ENCODE results near the gene CNKSR2.
A peak's percentile ranks its signal among the peaks of the same experiment; 100 is the strongest.

The CNKSR2 gene

GRCh38 chrX:21374163-21374993 is at the start of gene CNKSR2:
Gene CNKSR2 (plus strand): TSS chrX:21374418. CDS start chrX:21374898, 480 bp downstream.
- TF ChIP-seq CTCF (IDR thresholded peaks at IDR 0.05; ENCODE audit: control insufficient read depth, insufficient read depth, low read depth, low read length, missing control alignments) = no peak
- no peak for DNase-seq (ENCODE audit: low read depth)
- H3K4me3 ChIP-seq (ENCODE audit: control insufficient read depth, low read depth, low read length) = peak within 1 kb of the TSS; percentile 10

- DNase-seq (ENCODE audit: low read depth) = no peak
- no peak overlapping the region for H3K4me3 ChIP-seq (ENCODE audit: control insufficient read depth, low read depth, low read length)
- no peak for TF ChIP-seq CTCF (IDR thresholded peaks at IDR 0.05; ENCODE audit: control insufficient read depth, insufficient read depth, low read depth, low read length, missing control alignments)
These were observed 19.5 kb upstream of the CNKSR2 start for GRCh38 chrX:21354725-21355124.

DNA sequence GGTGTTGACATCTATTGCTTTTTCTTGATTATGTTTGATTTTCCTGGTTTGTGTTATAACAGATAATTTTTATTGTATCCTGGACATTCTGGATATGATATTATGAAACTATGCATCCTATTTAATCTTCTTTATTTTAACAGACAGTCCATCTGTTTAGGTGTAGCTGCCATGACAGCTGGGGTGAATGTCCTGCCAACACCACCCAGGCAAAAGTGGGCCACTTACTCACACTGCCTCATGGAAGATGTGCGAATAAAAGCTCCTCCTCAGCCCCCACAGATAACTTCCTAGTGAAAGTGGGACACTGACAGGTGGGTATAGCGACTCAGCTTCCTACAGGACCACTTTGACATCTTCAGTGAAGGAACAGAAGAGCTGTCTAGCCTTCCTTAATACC is 18.4 kb upstream of the CNKSR2 start:
- no peak for TF ChIP-seq CTCF (IDR thresholded peaks at IDR 0.05; ENCODE audit: control insufficient read depth, insufficient read depth, low read depth, low read length, missing control alignments)
- DNase-seq (ENCODE audit: low read depth) = no peak
- no peak overlapping the region for H3K4me3 ChIP-seq (ENCODE audit: control insufficient read depth, low read depth, low read length)

GRCh38 chrX:21369613-21370012 is 4.6 kb upstream of the CNKSR2 start:
- no peak overlapping the region for H3K4me3 ChIP-seq (ENCODE audit: control insufficient read depth, low read depth, low read length)
- TF ChIP-seq CTCF (IDR thresholded peaks at IDR 0.05; ENCODE audit: control insufficient read depth, insufficient read depth, low read depth, low read length, missing control alignments) = no peak
- no peak for DNase-seq (ENCODE audit: low read depth)

- no peak for DNase-seq (ENCODE audit: low read depth)
- TF ChIP-seq CTCF (IDR thresholded peaks at IDR 0.05; ENCODE audit: control insufficient read depth, insufficient read depth, low read depth, low read length, missing control alignments) = no peak
- H3K4me3 ChIP-seq (ENCODE audit: control insufficient read depth, low read depth, low read length) = no peak overlapping the region
These were observed 1.2 kb upstream of the CNKSR2 start for GRCh38 chrX:21373001-21373400.

DNA sequence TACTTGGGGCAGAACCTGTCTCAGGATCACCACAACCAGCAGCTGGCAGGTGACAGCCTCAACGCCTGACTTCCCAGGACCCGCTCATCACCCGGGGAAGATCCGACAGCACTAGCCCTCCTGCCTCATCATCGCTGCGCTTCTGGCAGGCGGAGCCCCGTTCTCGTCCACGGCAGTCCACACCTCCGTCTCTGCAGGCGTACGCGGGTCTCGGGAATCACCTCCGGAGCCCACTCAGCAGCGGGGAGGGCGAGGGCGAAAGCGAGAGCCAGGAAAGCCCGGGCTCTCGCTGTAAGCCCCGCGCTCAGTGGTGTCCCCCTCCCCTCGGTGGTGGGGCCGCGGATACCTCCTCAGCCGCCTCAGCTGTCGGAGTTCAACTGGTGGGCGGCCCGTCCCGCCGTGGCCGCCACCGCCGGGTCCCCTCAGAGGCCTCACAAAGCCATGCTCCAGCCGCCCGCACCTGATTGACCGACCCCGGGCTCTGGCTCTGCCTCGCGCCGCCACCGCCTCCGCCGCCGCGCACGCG is 518 bp upstream of the CNKSR2 start:
- no peak overlapping the region; the same call in 1 of the 2 replicates for H3K4me3 ChIP-seq (ENCODE audit: control insufficient read depth, low read depth, low read length)
- TF ChIP-seq CTCF (IDR thresholded peaks at IDR 0.05; ENCODE audit: control insufficient read depth, insufficient read depth, low read depth, low read length, missing control alignments) = no peak
- no peak for DNase-seq (ENCODE audit: low read depth)
